Parathyroid adenoma (tissue), 2 donors: ENCODE measurements around the gene RER1.

ENCODE experiments used
- H2AFZ ChIP-seq: fragments of 300-600 bp; sonication (generic); one replicate; pipeline ENCODE4 v1.7.0; 2017; ENCODE audit warnings: antibody characterized with exemption, mild to moderate bottlenecking
- H3K27ac ChIP-seq: fragments of 300-600 bp; sonication (generic); one replicate; pipeline ENCODE4 v1.7.0; 2017
- H3K27me3 ChIP-seq: fragments of 300-600 bp; sonication (generic); one replicate; pipeline ENCODE4 v1.7.0; 2017; ENCODE audit warnings: low read length; ENCODE audit not compliant: control insufficient read depth, insufficient read depth
- H3K36me3 ChIP-seq: fragments of 300-600 bp; sonication (generic); one replicate; pipeline ENCODE4 v1.7.0; 2017; ENCODE audit warnings: low read length; ENCODE audit not compliant: control insufficient read depth, insufficient read depth
- H3K4me1 ChIP-seq: fragments of 300-600 bp; sonication (generic); one replicate; pipeline ENCODE4 v1.7.0; 2017; ENCODE audit warnings: control low read depth
- H3K4me2 ChIP-seq: fragments of 300-600 bp; sonication (generic); one replicate; pipeline ENCODE4 v1.7.0; 2017; ENCODE audit warnings: low read length
- H3K4me3 ChIP-seq: fragments of 300-600 bp; sonication (generic); one replicate; pipeline ENCODE4 v1.7.0; 2017; ENCODE audit warnings: low read depth, low read length
- H3K79me2 ChIP-seq: fragments of 300-600 bp; sonication (generic); one replicate; pipeline ENCODE4 v1.7.0; 2017; ENCODE audit warnings: control low read depth
- H3K9ac ChIP-seq: fragments of 300-600 bp; sonication (generic); one replicate; pipeline ENCODE4 v1.7.0; 2017; ENCODE audit warnings: mild to moderate bottlenecking
- H3K9me3 ChIP-seq: fragments of 300-600 bp; sonication (generic); one replicate; pipeline ENCODE4 v1.7.0; 2017; ENCODE audit warnings: low read length; ENCODE audit not compliant: control insufficient read depth
- TF ChIP-seq, protein P1 (sequence below): fragments of 300-600 bp; sonication (generic); IDR thresholded peaks from one replicate; pipeline ENCODE4 v1.7.0; 2017; ENCODE audit warnings: antibody characterized with exemption, mild to moderate bottlenecking
- donor health status: primary hyperparathyroidism.

Gene RER1

DNA sequence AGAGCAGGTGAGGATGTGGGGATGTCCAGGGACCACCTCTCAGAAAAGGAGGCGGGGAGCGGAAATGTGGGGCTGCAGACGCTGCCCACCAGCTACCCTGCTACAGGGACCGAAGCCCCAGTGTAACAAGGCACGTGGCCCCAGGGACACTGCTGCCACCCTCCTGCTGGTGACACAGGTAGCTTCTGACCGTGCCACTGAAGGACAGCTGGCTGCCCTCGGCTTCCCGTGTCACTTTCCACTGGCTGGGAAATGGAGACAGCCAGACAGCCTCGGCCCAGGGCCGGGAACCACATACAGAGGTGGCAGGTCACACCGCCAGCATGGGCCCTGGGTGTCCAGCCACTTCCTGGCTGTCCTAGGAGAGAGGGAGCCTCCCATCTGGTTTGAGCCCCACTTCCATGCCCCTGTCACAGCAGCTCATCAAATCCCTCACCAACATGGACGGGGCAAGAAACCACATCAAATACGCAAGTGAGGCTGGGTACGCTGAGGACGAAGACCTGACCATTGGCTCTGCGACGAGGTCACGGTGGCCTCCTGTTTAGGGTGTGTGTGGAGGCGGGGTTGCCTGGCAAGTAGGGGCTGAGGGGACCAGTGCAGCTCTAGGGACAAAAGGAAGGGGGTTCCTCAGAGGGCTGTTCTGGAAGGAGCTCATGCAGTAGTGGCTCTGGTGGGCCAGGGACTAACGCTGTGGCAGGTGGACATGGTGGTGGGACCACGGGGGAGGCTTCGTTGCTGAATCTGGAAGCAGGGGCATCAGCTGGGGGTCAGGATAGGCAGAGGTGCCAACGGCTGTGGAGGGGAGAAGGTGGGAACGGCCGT is 15.7 kb downstream of the RER1 start:
- Histone ChIP-seq H3K27ac (no peak overlapping the region), H3K4me3 (no peak overlapping the region), H3K9ac (no peak overlapping the region), H3K36me3 (no peaks in the 10 kb centered on the region), H3K79me2 (no peaks in the 10 kb centered on the region), H3K27me3 (no peaks in the 10 kb centered on the region), H3K4me2 (no peak overlapping the region), H2AFZ (no peak overlapping the region), H3K4me1 (no peaks in the 10 kb centered on the region), H3K9me3 (no peaks in the 10 kb centered on the region)
- TF ChIP-seq, protein P1, sequence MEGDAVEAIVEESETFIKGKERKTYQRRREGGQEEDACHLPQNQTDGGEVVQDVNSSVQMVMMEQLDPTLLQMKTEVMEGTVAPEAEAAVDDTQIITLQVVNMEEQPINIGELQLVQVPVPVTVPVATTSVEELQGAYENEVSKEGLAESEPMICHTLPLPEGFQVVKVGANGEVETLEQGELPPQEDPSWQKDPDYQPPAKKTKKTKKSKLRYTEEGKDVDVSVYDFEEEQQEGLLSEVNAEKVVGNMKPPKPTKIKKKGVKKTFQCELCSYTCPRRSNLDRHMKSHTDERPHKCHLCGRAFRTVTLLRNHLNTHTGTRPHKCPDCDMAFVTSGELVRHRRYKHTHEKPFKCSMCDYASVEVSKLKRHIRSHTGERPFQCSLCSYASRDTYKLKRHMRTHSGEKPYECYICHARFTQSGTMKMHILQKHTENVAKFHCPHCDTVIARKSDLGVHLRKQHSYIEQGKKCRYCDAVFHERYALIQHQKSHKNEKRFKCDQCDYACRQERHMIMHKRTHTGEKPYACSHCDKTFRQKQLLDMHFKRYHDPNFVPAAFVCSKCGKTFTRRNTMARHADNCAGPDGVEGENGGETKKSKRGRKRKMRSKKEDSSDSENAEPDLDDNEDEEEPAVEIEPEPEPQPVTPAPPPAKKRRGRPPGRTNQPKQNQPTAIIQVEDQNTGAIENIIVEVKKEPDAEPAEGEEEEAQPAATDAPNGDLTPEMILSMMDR, result no peak

DNA sequence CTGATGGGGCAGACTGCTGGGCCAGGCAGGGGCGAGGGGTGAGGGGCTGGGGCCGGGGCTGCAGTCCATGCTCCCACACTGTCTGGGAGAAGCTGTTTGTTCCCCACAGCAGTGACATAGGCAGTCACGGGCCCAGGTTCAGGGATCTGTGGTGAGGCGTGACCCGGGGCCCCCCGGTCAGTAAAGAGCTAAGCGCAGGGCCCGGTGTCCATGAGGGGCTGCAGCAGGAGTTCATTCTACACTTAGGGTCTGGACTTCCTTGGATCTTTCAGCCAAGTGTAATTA is 16.3 kb downstream of the RER1 start:
- Histone ChIP-seq H3K9me3 (no peaks in the 10 kb centered on the region), H3K27ac (no peak overlapping the region), H3K9ac (no peak overlapping the region), H3K79me2 (no peaks in the 10 kb centered on the region), H3K4me1 (no peaks in the 10 kb centered on the region), H3K4me3 (no peak overlapping the region), H3K36me3 (no peaks in the 10 kb centered on the region), H3K4me2 (no peak overlapping the region), H2AFZ (no peak overlapping the region), H3K27me3 (no peaks in the 10 kb centered on the region)
- TF ChIP-seq, protein P1, result no peak

DNA sequence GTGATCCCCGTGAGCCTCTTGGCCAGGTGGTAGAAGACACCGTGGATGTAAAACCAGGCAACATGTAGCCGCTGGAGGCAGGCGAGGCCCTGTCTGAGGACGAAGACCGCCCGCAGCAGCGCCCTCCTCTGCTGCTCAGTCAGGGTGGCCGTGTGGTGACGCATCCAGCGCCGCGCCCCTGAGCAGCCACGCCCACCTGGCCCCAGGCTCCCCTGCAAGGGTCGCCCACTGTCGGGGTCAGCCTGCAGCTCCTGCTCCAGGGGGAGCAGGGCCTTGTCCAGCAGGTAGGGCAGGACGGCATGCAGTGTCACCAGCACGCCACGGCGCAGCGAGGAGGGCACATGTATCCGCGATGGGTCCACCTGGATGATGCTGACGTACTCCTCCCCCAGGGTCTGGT is 16.8 kb downstream of the RER1 start:
- TF ChIP-seq, protein P1, result no peak
- Histone ChIP-seq H3K79me2 (no peaks in the 10 kb centered on the region), H2AFZ (no peak overlapping the region), H3K4me1 (no peaks in the 10 kb centered on the region), H3K27ac (no peak overlapping the region), H3K4me3 (no peak overlapping the region), H3K27me3 (no peaks in the 10 kb centered on the region), H3K36me3 (no peaks in the 10 kb centered on the region), H3K9ac (no peak overlapping the region), H3K4me2 (no peak overlapping the region), H3K9me3 (no peaks in the 10 kb centered on the region)

DNA sequence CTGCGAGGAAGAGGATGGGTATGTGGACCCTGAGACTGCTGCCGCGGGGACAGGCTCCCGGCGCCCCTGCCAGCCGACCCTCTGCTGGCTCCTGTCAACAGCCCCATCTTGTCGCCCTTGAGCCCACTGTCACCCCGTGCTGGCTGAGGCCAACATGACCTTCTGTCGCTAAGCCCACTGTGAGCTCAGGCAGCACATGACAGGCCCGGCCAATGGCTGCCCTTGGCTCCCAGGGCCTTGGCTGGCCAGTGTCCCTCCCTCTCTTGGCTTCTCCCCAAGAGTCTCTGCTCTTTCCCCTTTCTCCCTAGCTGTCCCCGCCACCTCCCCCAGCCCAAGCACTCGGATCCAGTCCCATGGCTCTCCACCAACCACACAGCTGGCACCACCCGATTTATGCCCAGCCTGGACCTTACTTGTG is 17.2 kb downstream of the RER1 start:
- Histone ChIP-seq H3K79me2 (no peaks in the 10 kb centered on the region), H3K27ac (no peak overlapping the region), H3K36me3 (no peaks in the 10 kb centered on the region), H3K4me1 (no peaks in the 10 kb centered on the region), H2AFZ (no peak overlapping the region), H3K9me3 (no peaks in the 10 kb centered on the region), H3K4me3 (no peak overlapping the region), H3K27me3 (no peaks in the 10 kb centered on the region), H3K4me2 (no peak overlapping the region), H3K9ac (no peak overlapping the region)
- TF ChIP-seq, protein P1, result no peak

DNA sequence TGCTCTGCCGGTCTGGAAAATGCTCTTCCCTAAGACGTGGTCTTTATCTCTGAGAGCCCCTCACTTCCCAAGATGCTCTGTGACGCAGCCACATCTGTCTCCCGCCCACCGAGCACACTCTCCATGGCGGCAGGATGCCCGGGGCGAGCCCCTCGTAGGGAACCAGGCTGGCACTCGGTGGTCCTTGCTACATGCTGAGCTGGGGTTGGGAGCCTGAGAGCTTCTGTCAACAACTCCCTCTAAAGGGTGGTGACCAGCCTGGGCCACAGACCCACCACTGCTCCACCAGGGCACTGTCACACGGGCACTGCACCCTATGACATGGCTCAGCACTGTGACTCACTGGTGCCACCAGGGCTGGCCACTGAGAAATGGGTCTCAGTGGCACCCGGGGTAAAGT is 18.1 kb downstream of the RER1 start:
- Histone ChIP-seq H3K36me3 (no peaks in the 10 kb centered on the region), H3K4me1 (no peaks in the 10 kb centered on the region)

More for the DNA sequence above, 18.1 kb downstream of the RER1 start:
- Histone ChIP-seq H3K4me2 (no peak overlapping the region), H3K9me3 (no peaks in the 10 kb centered on the region), H3K4me3 (no peak overlapping the region), H2AFZ (no peak overlapping the region), H3K27ac (no peak overlapping the region), H3K79me2 (no peaks in the 10 kb centered on the region), H3K27me3 (no peaks in the 10 kb centered on the region), H3K9ac (no peak overlapping the region)
- TF ChIP-seq, protein P1, result no peak
